HUES64 (cell line): Measurements from ENCODE around the gene PDK2.

Source experiments
- H3K27ac ChIP-seq: 2 replicates; pipeline ENCODE4 v1.7.0; 2013; ENCODE audit warnings: low read depth, low read length, inconsistent platforms
- H3K27me3 ChIP-seq: 2 replicates; pipeline ENCODE4 v1.6.1; 2013; ENCODE audit warnings: mild to moderate bottlenecking, low read length; ENCODE audit not compliant: insufficient read depth
- H3K36me3 ChIP-seq: 2 replicates; pipeline ENCODE4 v1.6.1; 2013; ENCODE audit warnings: mild to moderate bottlenecking, low read length; ENCODE audit not compliant: insufficient read depth
- H3K4me1 ChIP-seq: 2 replicates; pipeline ENCODE4 v1.6.1; 2013; ENCODE audit warnings: mild to moderate bottlenecking, low read length, moderate library complexity; ENCODE audit not compliant: insufficient read depth
- H3K4me3 ChIP-seq: 2 replicates; pipeline ENCODE4 v1.5.1; 2013; ENCODE audit warnings: mild to moderate bottlenecking, low read length, moderate library complexity
- H3K9ac ChIP-seq: 2 replicates; pipeline ENCODE4 v1.6.1; 2013; ENCODE audit warnings: mild to moderate bottlenecking, low read depth, low read length
- H3K9me3 ChIP-seq: 2 replicates; pipeline ENCODE4 v1.6.1; 2013; ENCODE audit warnings: low read depth, low read length; ENCODE audit not compliant: insufficient read depth
- WGBS: fragments of 150-250, 120-280 bp; methylation state at CpG from one replicate; pipeline ENCODE4 v1.1.7; 2013; ENCODE audit warnings: missing lambda C conversion rate; 5-methylcytosine and 5-hydroxymethylcytosine counted together

Gene PDK2

GRCh38 chr17:50070908-50071680 lies 24.1 kb upstream of the PDK2 start:
- no peaks in the 10 kb centered on the region for H3K4me1 ChIP-seq
- 96% methylated on average over 16 of the region's 16 CpGs for WGBS
- peaks cover 29% of the 10 kb centered on the region; the same call in 1 of the 2 replicates for H3K36me3 ChIP-seq
- no peak overlapping the region for H3K4me3 ChIP-seq
- no peaks in the 10 kb centered on the region for H3K27me3 ChIP-seq
- H3K9ac ChIP-seq, result no peak overlapping the region
- no peaks in the 10 kb centered on the region for H3K9me3 ChIP-seq
- no peak overlapping the region for H3K27ac ChIP-seq

GRCh38 chr17:50071692-50072091 lies 23.5 kb upstream of the PDK2 start:
- Histone ChIP-seq H3K4me1 (no peaks in the 10 kb centered on the region), H3K9me3 (no peaks in the 10 kb centered on the region), H3K4me3 (no peak overlapping the region), H3K36me3 (peaks cover 29% of the 10 kb centered on the region; the same call in 1 of the 2 replicates), H3K9ac (no peak overlapping the region), H3K27ac (no peak overlapping the region), H3K27me3 (no peaks in the 10 kb centered on the region)
- 95% methylated on average over 4 of the region's 6 CpGs for WGBS

GRCh38 chr17:50072130-50072529 lies 23.0 kb upstream of the PDK2 start:
- Histone ChIP-seq H3K9ac (no peak overlapping the region), H3K4me3 (no peak overlapping the region), H3K27me3 (no peaks in the 10 kb centered on the region), H3K9me3 (no peaks in the 10 kb centered on the region), H3K27ac (no peak overlapping the region), H3K36me3 (peaks cover 29% of the 10 kb centered on the region; the same call in 1 of the 2 replicates), H3K4me1 (no peaks in the 10 kb centered on the region)
- WGBS, result 91% methylated on average over 3 of the region's 3 CpGs

- Histone ChIP-seq H3K9ac (no peak overlapping the region), H3K9me3 (no peaks in the 10 kb centered on the region), H3K27ac (no peak overlapping the region), H3K27me3 (no peaks in the 10 kb centered on the region), H3K4me1 (no peaks in the 10 kb centered on the region), H3K4me3 (no peak overlapping the region), H3K36me3 (peaks cover 31% of the 10 kb centered on the region; the same call in 1 of the 2 replicates)
- 88% methylated on average over 1 of the region's 1 CpG for WGBS
Measured at GRCh38 chr17:50072925-50073324, 22.2 kb upstream of the PDK2 start.

GRCh38 chr17:50074227-50074626 lies 20.9 kb upstream of the PDK2 start:
- Histone ChIP-seq H3K27ac (no peak overlapping the region), H3K9me3 (no peaks in the 10 kb centered on the region), H3K36me3 (peaks cover 40% of the 10 kb centered on the region; the same call in 1 of the 2 replicates), H3K4me3 (no peak overlapping the region), H3K4me1 (no peaks in the 10 kb centered on the region), H3K27me3 (no peaks in the 10 kb centered on the region), H3K9ac (no peak overlapping the region)
- whole genome bisulfite sequencing, result 95% methylated on average over 6 of the region's 6 CpGs

- Histone ChIP-seq H3K36me3 (peaks cover 40% of the 10 kb centered on the region; the same call in 1 of the 2 replicates), H3K4me1 (no peaks in the 10 kb centered on the region), H3K9me3 (no peaks in the 10 kb centered on the region), H3K4me3 (no peak overlapping the region), H3K9ac (no peak overlapping the region), H3K27ac (no peak overlapping the region), H3K27me3 (no peaks in the 10 kb centered on the region)
- WGBS, result 96% methylated on average over 16 of the region's 16 CpGs
Measured at GRCh38 chr17:50075446-50076032, 19.6 kb upstream of the PDK2 start.

- H3K9me3 ChIP-seq, result no peaks in the 10 kb centered on the region
- H3K27ac ChIP-seq, result no peak overlapping the region
- no peaks in the 10 kb centered on the region for H3K4me1 ChIP-seq
- peaks cover 41% of the 10 kb centered on the region; the same call in 1 of the 2 replicates for H3K36me3 ChIP-seq
- no peak overlapping the region for H3K9ac ChIP-seq
- no peak overlapping the region for H3K4me3 ChIP-seq
- WGBS, result 88% methylated on average over 16 of the region's 16 CpGs
- no peaks in the 10 kb centered on the region for H3K27me3 ChIP-seq
Measured at GRCh38 chr17:50076221-50076590, 18.9 kb upstream of the PDK2 start.

- Histone ChIP-seq H3K27me3 (no peaks in the 10 kb centered on the region), H3K27ac (no peak overlapping the region), H3K4me3 (no peak overlapping the region), H3K9me3 (no peaks in the 10 kb centered on the region), H3K4me1 (no peaks in the 10 kb centered on the region), H3K36me3 (peaks cover 43% of the 10 kb centered on the region; the same call in 1 of the 2 replicates), H3K9ac (no peak overlapping the region)
- 69% methylated on average over 39 of the region's 39 CpGs for WGBS
Measured at GRCh38 chr17:50076591-50077235, 18.4 kb upstream of the PDK2 start.

GRCh38 chr17:50078430-50078829 lies 16.7 kb upstream of the PDK2 start:
- no peaks in the 10 kb centered on the region for H3K9me3 ChIP-seq
- no peak overlapping the region for H3K27ac ChIP-seq
- no peaks in the 10 kb centered on the region for H3K27me3 ChIP-seq
- no peak overlapping the region for H3K9ac ChIP-seq
- no peaks in the 10 kb centered on the region for H3K4me1 ChIP-seq
- WGBS, result 90% methylated on average over 3 of the region's 4 CpGs
- peaks cover 49% of the 10 kb centered on the region; the same call in 1 of the 2 replicates for H3K36me3 ChIP-seq
- H3K4me3 ChIP-seq, result no peak overlapping the region

- 86% methylated on average over 12 of the region's 12 CpGs for WGBS
Measured at GRCh38 chr17:50079334-50080095, 15.6 kb upstream of the PDK2 start.

GRCh38 chr17:50080096-50080480 lies 15.1 kb upstream of the PDK2 start:
- no peak overlapping the region for H3K9ac ChIP-seq
- H3K27me3 ChIP-seq, result no peaks in the 10 kb centered on the region
- WGBS, result 83% methylated on average over 11 of the region's 11 CpGs
- H3K9me3 ChIP-seq, result no peaks in the 10 kb centered on the region
- H3K36me3 ChIP-seq, result peaks cover 45% of the 10 kb centered on the region; the same call in 1 of the 2 replicates
- H3K27ac ChIP-seq, result no peak overlapping the region
- no peaks in the 10 kb centered on the region for H3K4me1 ChIP-seq
- no peak overlapping the region for H3K4me3 ChIP-seq

More at GRCh38 chr17:50079334-50080095, 15.6 kb upstream of the PDK2 start:
- H3K4me1 ChIP-seq, result no peaks in the 10 kb centered on the region
- no peak overlapping the region for H3K27ac ChIP-seq
- no peaks in the 10 kb centered on the region for H3K9me3 ChIP-seq
- H3K9ac ChIP-seq, result no peak overlapping the region
- H3K27me3 ChIP-seq, result no peaks in the 10 kb centered on the region
- H3K4me3 ChIP-seq, result no peak overlapping the region
- H3K36me3 ChIP-seq, result peaks cover 47% of the 10 kb centered on the region; the same call in 1 of the 2 replicates
